OCI-LY3 (cell line): ENCODE measurements around the gene KRABD2.

Source experiments
- H2AFZ ChIP-seq: fragments of 200-600, 300-600 bp; shearing (Covaris generic); 2 replicates; pipeline ENCODE4 v1.6.0; 2014; ENCODE audit warnings: antibody characterized with exemption, low read depth, low read length
- H3K27ac ChIP-seq: fragments of 200-600, 300-600 bp; sonication (generic); 2 replicates; pipeline ENCODE4 v1.5.1; 2014; ENCODE audit warnings: mild to moderate bottlenecking, low read length, moderate library complexity, mixed read lengths
- H3K27me3 ChIP-seq: fragments of 200-600, 300-600 bp; sonication (generic); 2 replicates; pipeline ENCODE4 v1.6.1; 2014; ENCODE audit warnings: low read depth, low read length, mixed read lengths
- H3K36me3 ChIP-seq: fragments of 200-600, 300-600 bp; sonication (generic); replicated peaks from 2 replicates; pipeline ENCODE3; 2014; ENCODE audit warnings: low read depth, low read length, mixed read lengths
- H3K4me1 ChIP-seq: fragments of 300-600, 200-600 bp; sonication (generic); 2 replicates; pipeline ENCODE4 v1.6.1; 2014; ENCODE audit warnings: low read length, mixed read lengths
- H3K4me2 ChIP-seq: fragments of 200-600, 300-600 bp; sonication (generic); 2 replicates; pipeline ENCODE4 v1.6.1; 2014; ENCODE audit warnings: low read length, mixed read lengths
- H3K4me3 ChIP-seq: fragments of 300-600, 200-600 bp; sonication (generic); 2 replicates; pipeline ENCODE4 v1.5.1; 2014; ENCODE audit warnings: antibody characterized with exemption, mild to moderate bottlenecking, low read length, moderate library complexity
- H3K79me2 ChIP-seq: fragments of 300-600, 200-600 bp; shearing (Covaris generic); 2 replicates; pipeline ENCODE4 v1.6.1; 2014; ENCODE audit warnings: mild to moderate bottlenecking, low read length, mixed read lengths
- H3K9ac ChIP-seq: fragments of 300-600, 200-600 bp; shearing (Covaris generic); 2 replicates; pipeline ENCODE4 v1.6.0; 2014; ENCODE audit warnings: mild to moderate bottlenecking, low read length, moderate library complexity
- H3K9me3 ChIP-seq: fragments of 200-600, 300-600 bp; shearing (Covaris generic); 2 replicates; pipeline ENCODE4 v1.6.1; 2014; ENCODE audit warnings: low read length, mixed read lengths; ENCODE audit not compliant: insufficient read depth
- H4K20me1 ChIP-seq: fragments of 200-600, 300-600 bp; sonication (generic); 2 replicates; pipeline ENCODE4 v1.6.1; 2016; ENCODE audit warnings: low read length, mixed read lengths; ENCODE audit not compliant: insufficient read depth
- CTCF ChIP-seq: fragments of 200-600, 300-600 bp; sonication (generic); IDR thresholded peaks from 2 replicates; pipeline ENCODE4 v1.5.1; 2014; ENCODE audit warnings: antibody characterized with exemption, low read length, low read depth
- EZH2phosphoT487 ChIP-seq: fragments of 200-600 bp; shearing (Covaris generic); IDR thresholded peaks from 2 replicates; pipeline ENCODE4 v1.6.1; 2018; ENCODE audit warnings: antibody characterized with exemption, mixed run types, low read depth

The KRABD2 gene

GRCh38 chr17:8338753-8339140, 37.8 kb downstream of the KRABD2 start:
- H3K9ac ChIP-seq = no peak overlapping the region
- no peaks in the 10 kb centered on the region for H3K9me3 ChIP-seq
- H3K36me3 ChIP-seq = no peaks in the 10 kb centered on the region
- H3K4me3 ChIP-seq = no peak overlapping the region
- no peak overlapping the region for H3K27ac ChIP-seq
- TF ChIP-seq EZH2phosphoT487 (no peak), CTCF (no peak)
- H3K4me1 ChIP-seq = peaks cover 9% of the 10 kb centered on the region; the same call in 1 of the 2 replicates
- 0 out of 2 replicates have a peak overlapping the region, but pooled peaks have one; percentile 45 for H2AFZ ChIP-seq
- peak overlapping the region; percentile 67 for H3K4me2 ChIP-seq
- H3K27me3 ChIP-seq = no peaks in the 10 kb centered on the region
- H4K20me1 ChIP-seq = no peaks in the 10 kb centered on the region
- no peaks in the 10 kb centered on the region for H3K79me2 ChIP-seq

GRCh38 chr17:8337802-8338752, 38.4 kb downstream of the KRABD2 start:
- Histone ChIP-seq H3K4me2 (peak overlapping the region; percentile 67), H3K4me3 (peak overlapping the region; percentile 55), H3K36me3 (no peaks in the 10 kb centered on the region), H4K20me1 (no peaks in the 10 kb centered on the region), H2AFZ (peak overlapping the region; percentile 45; the same call in 1 of the 2 replicates), H3K27ac (no peak overlapping the region), H3K79me2 (no peaks in the 10 kb centered on the region), H3K9me3 (no peaks in the 10 kb centered on the region), H3K4me1 (peaks cover 9% of the 10 kb centered on the region; the same call in 1 of the 2 replicates), H3K27me3 (no peaks in the 10 kb centered on the region), H3K9ac (0 out of 2 replicates have a peak overlapping the region, but pooled peaks have one; percentile 4)
- TF ChIP-seq EZH2phosphoT487 (no peak), CTCF (no peak)

GRCh38 chr17:8333281-8333680, 43.2 kb downstream of the KRABD2 start:
- no peak overlapping the region for H3K4me2 ChIP-seq
- H3K4me1 ChIP-seq = peaks cover 6% of the 10 kb centered on the region; the same call in 1 of the 2 replicates
- no peak overlapping the region for H2AFZ ChIP-seq
- H3K9ac ChIP-seq = no peak overlapping the region
- H3K27me3 ChIP-seq = no peaks in the 10 kb centered on the region
- H4K20me1 ChIP-seq = no peaks in the 10 kb centered on the region
- no peak overlapping the region for H3K4me3 ChIP-seq
- no peaks in the 10 kb centered on the region for H3K36me3 ChIP-seq
- H3K9me3 ChIP-seq = no peaks in the 10 kb centered on the region
- H3K27ac ChIP-seq = no peak overlapping the region
- H3K79me2 ChIP-seq = no peaks in the 10 kb centered on the region
- TF ChIP-seq EZH2phosphoT487 = no peak
- no peak for TF ChIP-seq CTCF

- H3K9me3 ChIP-seq = no peaks in the 10 kb centered on the region
- peaks cover under 1% of the 10 kb centered on the region; the same call in 1 of the 2 replicates for H3K4me1 ChIP-seq
- H3K36me3 ChIP-seq = no peaks in the 10 kb centered on the region
- no peaks in the 10 kb centered on the region for H4K20me1 ChIP-seq
- no peak overlapping the region for H3K27ac ChIP-seq
- H2AFZ ChIP-seq = no peak overlapping the region
- TF ChIP-seq CTCF (no peak), EZH2phosphoT487 (no peak)
- no peak overlapping the region for H3K9ac ChIP-seq
- H3K27me3 ChIP-seq = no peaks in the 10 kb centered on the region
- no peak overlapping the region for H3K4me3 ChIP-seq
- no peaks in the 10 kb centered on the region for H3K79me2 ChIP-seq
- H3K4me2 ChIP-seq = no peak overlapping the region
Observed at GRCh38 chr17:8332688-8333087, 43.8 kb downstream of the KRABD2 start.
